Lower lobe of right lung (tissue), 2 donors: ENCODE data around the gene SMOC1. TPM values are rescaled to one million over a fixed set of nuclear protein-coding genes. Genes with fewer than 3 reads are reported as not detected.

ENCODE experiments used
- ATAC-seq, 2 donors: fragments of 200-7000 bp; cut with Tn5 transposase; one replicate each; pipeline ENCODE4 v1.9.1; 2020 to 2022; ENCODE audit warnings: mild to moderate bottlenecking in 2 of 2, moderate library complexity in 2 of 2
- DNase-seq: peaks from one replicate; pipeline ENCODE4 v3.0.0-alpha.2; 2020
- H3K27ac ChIP-seq: fragments of 200-600 bp; one replicate; pipeline ENCODE4 v1.8.0; 2022
- H3K27me3 ChIP-seq: fragments of 200-600 bp; one replicate; pipeline ENCODE4 v1.8.0; 2022; ENCODE audit warnings: low read depth
- H3K36me3 ChIP-seq: fragments of 200-600 bp; one replicate; pipeline ENCODE4 v1.8.0; 2022; ENCODE audit warnings: mild to moderate bottlenecking
- H3K4me1 ChIP-seq: fragments of 200-600 bp; one replicate; pipeline ENCODE4 v1.8.0; 2022
- H3K4me3 ChIP-seq: fragments of 200-600 bp; one replicate; pipeline ENCODE4 v1.8.0; 2022; ENCODE audit warnings: mild to moderate bottlenecking
- H3K9me3 ChIP-seq: fragments of 200-600 bp; one replicate; pipeline ENCODE4 v1.8.0; 2022
- intact Hi-C: fragments of 100-400 bp; cut with DNase I; formaldehyde crosslinking; loops from one replicate; pipeline ENCODE4 v1.11.0; 2022
- total RNA-seq: library from RNA; stranded (reverse); fragmentation: NEBNext Ultra II Directional; extraction: Animal tissue kit (Norgen Biotek cat#: 25700); gene quantifications from one replicate; pipeline ENCODE4 v1.2.1, GENCODE V29; 2021
- TF ChIP-seq, protein P1 (sequence below): fragments of 200-600 bp; IDR thresholded peaks from one replicate; pipeline ENCODE4 v1.8.0; 2022; ENCODE audit warnings: antibody characterized with exemption, mild to moderate bottlenecking
- donor health status: DM: no; HTN: yes; CAD: no; lungs with severe emphysema.

SMOC1 gene
- total RNA-seq, 1 donor from 2014 or later, result 1.1 TPM

DNA sequence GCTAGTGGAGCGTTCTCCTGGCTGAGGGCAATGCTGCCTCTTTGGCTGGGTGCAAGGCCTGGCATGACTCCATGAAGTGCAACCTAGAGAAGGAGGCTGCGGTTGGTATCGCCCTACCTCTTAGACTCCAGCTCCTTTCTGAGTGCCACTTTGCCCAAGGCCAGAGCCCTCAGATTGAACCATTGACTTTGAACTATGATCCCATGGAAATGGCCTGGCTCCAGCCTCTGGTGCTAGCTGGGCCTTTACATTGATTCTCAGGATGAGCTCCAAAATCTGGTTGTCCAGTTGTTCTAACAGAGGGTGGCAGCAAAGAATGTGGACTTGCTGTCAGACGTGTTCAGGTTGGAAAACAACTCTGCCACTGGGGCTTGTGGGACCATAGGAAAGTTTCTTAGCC, 16.1 kb upstream of the SMOC1 start:
- no peak for DNase-seq
- ATAC-seq, result no peak
- no peaks in the 10 kb centered on the region for H3K36me3 ChIP-seq
- TF ChIP-seq, protein P1, sequence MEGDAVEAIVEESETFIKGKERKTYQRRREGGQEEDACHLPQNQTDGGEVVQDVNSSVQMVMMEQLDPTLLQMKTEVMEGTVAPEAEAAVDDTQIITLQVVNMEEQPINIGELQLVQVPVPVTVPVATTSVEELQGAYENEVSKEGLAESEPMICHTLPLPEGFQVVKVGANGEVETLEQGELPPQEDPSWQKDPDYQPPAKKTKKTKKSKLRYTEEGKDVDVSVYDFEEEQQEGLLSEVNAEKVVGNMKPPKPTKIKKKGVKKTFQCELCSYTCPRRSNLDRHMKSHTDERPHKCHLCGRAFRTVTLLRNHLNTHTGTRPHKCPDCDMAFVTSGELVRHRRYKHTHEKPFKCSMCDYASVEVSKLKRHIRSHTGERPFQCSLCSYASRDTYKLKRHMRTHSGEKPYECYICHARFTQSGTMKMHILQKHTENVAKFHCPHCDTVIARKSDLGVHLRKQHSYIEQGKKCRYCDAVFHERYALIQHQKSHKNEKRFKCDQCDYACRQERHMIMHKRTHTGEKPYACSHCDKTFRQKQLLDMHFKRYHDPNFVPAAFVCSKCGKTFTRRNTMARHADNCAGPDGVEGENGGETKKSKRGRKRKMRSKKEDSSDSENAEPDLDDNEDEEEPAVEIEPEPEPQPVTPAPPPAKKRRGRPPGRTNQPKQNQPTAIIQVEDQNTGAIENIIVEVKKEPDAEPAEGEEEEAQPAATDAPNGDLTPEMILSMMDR, result no peak
- no peaks in the 10 kb centered on the region for H3K4me1 ChIP-seq
- no peaks in the 10 kb centered on the region for H3K9me3 ChIP-seq
- H3K27ac ChIP-seq, result no peak overlapping the region
- intact Hi-C loops, result no loop called here
- H3K27me3 ChIP-seq, result peaks cover 5% of the 10 kb centered on the region
- no peak overlapping the region for H3K4me3 ChIP-seq

- intact Hi-C loops, result no loop called here
- Histone ChIP-seq H3K4me1 (no peaks in the 10 kb centered on the region), H3K27me3 (peaks cover 8% of the 10 kb centered on the region), H3K36me3 (no peaks in the 10 kb centered on the region), H3K4me3 (no peak overlapping the region), H3K27ac (no peak overlapping the region), H3K9me3 (no peaks in the 10 kb centered on the region)
- ATAC-seq (no peak), DNase-seq (no peak)
- TF ChIP-seq, protein P1, result no peak
Observed at GRCh38 chr14:69865701-69866365, 13.4 kb upstream of the SMOC1 start.

GRCh38 chr14:69868363-69868963, 10.8 kb upstream of the SMOC1 start:
- TF ChIP-seq, protein P1, result no peak
- intact Hi-C loops, result no loop called here
- H3K4me3 ChIP-seq, result no peak overlapping the region
- ATAC-seq (no peak), DNase-seq (no peak)
- H3K36me3 ChIP-seq, result no peaks in the 10 kb centered on the region
- H3K27me3 ChIP-seq, result peaks cover 3% of the 10 kb centered on the region
- H3K4me1 ChIP-seq, result no peaks in the 10 kb centered on the region
- no peaks in the 10 kb centered on the region for H3K9me3 ChIP-seq
- no peak overlapping the region for H3K27ac ChIP-seq

GRCh38 chr14:69870613-69871012, 8.6 kb upstream of the SMOC1 start:
- no peaks in the 10 kb centered on the region for H3K9me3 ChIP-seq
- H3K4me3 ChIP-seq, result no peak overlapping the region
- H3K27ac ChIP-seq, result no peak overlapping the region
- no peak for ATAC-seq
- H3K36me3 ChIP-seq, result no peaks in the 10 kb centered on the region
- no peak for DNase-seq
- TF ChIP-seq, protein P1, result no peak
- H3K27me3 ChIP-seq, result peaks cover 3% of the 10 kb centered on the region
- H3K4me1 ChIP-seq, result no peaks in the 10 kb centered on the region
- intact Hi-C loops, result no loop called here

DNA sequence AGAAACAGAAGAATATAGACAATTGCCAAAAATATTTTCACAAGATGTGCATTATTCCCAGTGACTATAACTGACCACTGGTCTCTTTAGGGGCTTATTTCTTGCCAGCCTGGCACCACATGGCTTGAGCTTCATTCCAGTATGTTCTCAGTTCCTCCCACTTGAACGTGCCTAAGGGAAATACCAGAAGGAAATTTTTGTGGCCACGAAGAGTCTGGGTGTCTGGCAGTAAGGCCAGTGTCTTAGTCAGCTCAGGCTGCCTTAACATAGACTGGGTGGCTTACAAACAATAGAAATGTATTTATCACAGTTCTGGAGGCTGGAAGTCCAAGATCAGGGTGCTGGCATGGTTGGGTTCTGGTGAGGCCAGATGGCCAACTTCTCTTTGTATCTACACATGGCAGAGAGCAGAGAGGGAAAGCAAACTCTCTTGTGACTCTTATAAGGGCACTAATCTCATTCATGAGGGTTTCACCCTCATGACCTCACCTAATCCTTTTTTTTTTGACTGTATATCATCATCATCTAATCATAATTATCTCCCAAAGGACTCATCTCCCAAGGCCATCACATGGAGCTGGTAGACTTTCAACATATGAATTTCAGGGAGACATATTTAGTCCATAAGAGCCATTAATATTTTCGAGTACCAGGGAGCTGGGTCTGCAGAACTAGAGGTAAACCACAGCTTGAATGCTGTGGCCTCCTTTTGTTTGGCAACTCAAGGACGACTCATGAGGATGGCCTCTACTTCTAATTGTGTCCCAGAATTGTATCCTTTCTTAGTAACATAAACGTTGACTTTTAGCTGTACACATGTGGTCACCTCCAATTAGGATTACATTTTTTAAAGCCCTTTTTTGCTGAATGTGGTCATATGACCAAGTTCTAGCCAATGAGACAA, 5.1 kb upstream of the SMOC1 start:
- Histone ChIP-seq H3K27me3 (peaks cover 5% of the 10 kb centered on the region), H3K27ac (no peak overlapping the region), H3K36me3 (no peaks in the 10 kb centered on the region), H3K4me3 (no peak overlapping the region), H3K9me3 (no peaks in the 10 kb centered on the region), H3K4me1 (no peaks in the 10 kb centered on the region)
- intact Hi-C loops, result no loop called here
- DNase-seq (no peak), ATAC-seq (no peak)
- TF ChIP-seq, protein P1, result no peak
